Ovary (tissue), 3 donors: ENCODE data around the gene SMIM24.

ENCODE experiments used
- CTCF ChIP-seq, 3 donors: fragments of 450-650 bp in 2 of 3; fragments of 200-600 bp in 1 of 3; IDR thresholded peaks; one replicate each; pipeline versions ENCODE4 v1.5.1 to v1.8.0; 2016 to 2022; ENCODE audit warnings: antibody characterized with exemption in 3 of 3, mild to moderate bottlenecking in 1 of 3
- EP300 ChIP-seq: sonication (generic); formaldehyde crosslinking; IDR thresholded peaks from one replicate; pipeline ENCODE4 v1.6.1; 2017; ENCODE audit warnings: antibody characterized with exemption
- POLR2A ChIP-seq: fragments of 450-650 bp; IDR thresholded peaks from one replicate; pipeline ENCODE4 v1.6.1; 2017; ENCODE audit warnings: antibody characterized with exemption, mild to moderate bottlenecking, moderate library complexity
- donor health status: DM: no; HTN: no; CAD: no.

GRCh38 chr19:3494559-3494958, 14.2 kb upstream of the SMIM24 start:
- TF ChIP-seq POLR2A (no peak), CTCF (IDR thresholded peaks at IDR 0.05) (no peak), EP300 (no peak)
